Measurements from ENCODE around the gene CCDC78. TPM values are rescaled to one million over a fixed set of nuclear protein-coding genes. Genes with fewer than 3 reads are reported as not detected.

The CCDC78 gene
- total and polyA plus RNA-seq, 2 donors (not counting 3 experiments of a cell fraction or from before 2014, with no cell fraction given), result 0.50 to 1.3 TPM

DNA sequence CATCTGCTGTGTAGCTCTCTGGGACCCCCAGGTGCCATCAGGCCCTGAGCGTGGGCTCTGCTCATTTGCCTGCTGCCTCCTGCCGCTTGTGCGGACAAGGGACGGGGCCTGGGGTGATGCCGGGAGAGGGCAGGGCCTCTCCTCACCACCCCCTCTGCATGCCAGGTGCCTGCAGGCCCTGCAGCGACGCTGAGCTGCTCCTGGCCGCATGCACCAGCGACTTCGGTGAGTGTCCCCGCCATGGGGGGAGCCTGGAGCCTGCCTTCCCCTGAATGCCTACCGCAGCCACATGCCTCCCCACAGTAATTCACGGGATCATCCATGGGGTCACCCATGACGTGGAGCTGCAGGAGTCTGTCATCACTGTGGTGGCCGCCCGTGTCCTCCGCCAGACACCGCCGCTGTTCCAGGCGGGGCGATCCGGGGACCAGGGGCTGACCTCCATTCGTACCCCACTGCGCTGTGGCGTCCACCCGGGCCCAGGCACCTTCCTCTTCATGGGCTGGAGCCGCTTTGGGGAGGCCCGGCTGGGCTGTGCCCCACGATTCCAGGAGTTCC lies 9.4 kb downstream of the CCDC78 start:
- Histone ChIP-seq H3K27ac (ENCODE audit: insufficient read depth, low read depth, low read length) (no peak overlapping the region), H3K36me3 (ENCODE audit: control insufficient read depth in 2 of 2, extremely low read depth in 1 of 2, insufficient read depth in 2 of 2, low read length in 2 of 2) (no peaks in the 10 kb centered on the region), H4K20me1 (replicated peaks; ENCODE audit: control insufficient read depth, extremely low read depth, insufficient read depth, low read length) (no peaks in the 10 kb centered on the region), H3K4me3 (replicated peaks in 1 of 3; ENCODE audit: insufficient read depth in 1 of 3, low read depth in 1 of 3, low read length in 3 of 3) (no peak overlapping the region), H3K4me2 (ENCODE audit: insufficient read depth, low read length) (no peak overlapping the region), H3K79me2 (ENCODE audit: control insufficient read depth, insufficient read depth, low read length) (no peaks in the 10 kb centered on the region), H3K9ac (replicated peaks; ENCODE audit: extremely low read depth, insufficient read depth, low read length) (no peak overlapping the region), H2AFZ (ENCODE audit: low read depth, low read length) (no peak overlapping the region), H3K4me1 (ENCODE audit: control insufficient read depth, extremely low read depth, insufficient read depth, low read length) (peaks cover 23% of the 10 kb centered on the region), H3K27me3 (ENCODE audit: control insufficient read depth in 2 of 2, insufficient read depth in 2 of 2, low read length in 2 of 2) (no peaks in the 10 kb centered on the region), H3K9me3 (replicated peaks; ENCODE audit: control insufficient read depth, insufficient read depth, low read length) (no peaks in the 10 kb centered on the region), H3K9me1 (replicated peaks; ENCODE audit: control insufficient read depth, extremely low read depth, insufficient read depth, low read length) (no peaks in the 10 kb centered on the region)
- DNase-seq (ENCODE audit: low read depth, low spot score) (no peak), FAIRE-seq (no peak)
- ChIA-PET POLR2A (no interaction called here), CTCF (interaction anchor here (1.0 to 2.6 kb wide), 6 partner anchors 9 to 340 kb away, joined by 3 to 34 read pairs (median 8); partner anchors contain the start of genes CCDC78 and HAGHL)
- intact Hi-C loops (cut with micrococcal nuclease) (no loop called here), dilution Hi-C loops (cut with MboI; ENCODE audit: extremely low pct_ligation_motif_present, low sequenced_read_pairs) (no loop called here)
- BruUV-seq (replicated peaks), result no TSS peak
- TF ChIP-seq POLR2A (IDR thresholded peaks at IDR 0.05; ENCODE audit: low read depth, low read length), result no peak
- no peak for TF ChIP-seq MYC (IDR thresholded peaks at IDR 0.05; ENCODE audit: low read depth, low read length)
- TF ChIP-seq GATA2 (IDR thresholded peaks at IDR 0.05; ENCODE audit: insufficient read depth, insufficient read length, low read depth, low read length), result no peak
- TF ChIP-seq EZH2 (IDR thresholded peaks at IDR 0.05; ENCODE audit: borderline replicate concordance, low read depth, low read length, severe bottlenecking), result no peak
- no peak for TF ChIP-seq POLR2AphosphoS5 (IDR thresholded peaks at IDR 0.05; ENCODE audit: insufficient read depth, low read depth, low read length)

DNA sequence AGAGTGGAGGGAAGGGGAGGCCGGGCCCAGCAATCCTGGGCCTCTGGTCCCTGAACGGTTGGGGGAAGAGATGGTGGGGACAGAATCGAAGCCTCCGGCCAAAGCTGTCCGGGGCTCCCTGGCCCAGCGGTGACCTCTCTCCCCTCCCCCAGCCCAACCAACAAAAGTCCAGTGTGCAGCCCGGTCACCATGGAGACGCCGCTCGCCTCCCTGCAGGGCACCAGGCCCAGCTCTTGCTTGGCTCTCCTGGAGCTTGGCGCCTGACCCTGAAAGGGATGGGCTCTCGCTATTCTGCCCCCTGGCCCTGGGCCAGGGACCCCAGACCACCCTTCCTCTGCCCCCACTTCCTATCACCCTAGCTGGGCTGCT lies 10.1 kb downstream of the CCDC78 start:
- Histone ChIP-seq H3K4me3 (replicated peaks in 1 of 3; ENCODE audit: insufficient read depth in 1 of 3, low read depth in 1 of 3, low read length in 3 of 3) (no peak overlapping the region), H2AFZ (ENCODE audit: low read depth, low read length) (no peak overlapping the region), H3K9ac (replicated peaks; ENCODE audit: extremely low read depth, insufficient read depth, low read length) (no peak overlapping the region), H3K4me2 (ENCODE audit: insufficient read depth, low read length) (no peak overlapping the region), H3K27me3 (ENCODE audit: control insufficient read depth in 2 of 2, insufficient read depth in 2 of 2, low read length in 2 of 2) (no peaks in the 10 kb centered on the region), H3K4me1 (ENCODE audit: control insufficient read depth, extremely low read depth, insufficient read depth, low read length) (peaks cover 18% of the 10 kb centered on the region), H3K79me2 (ENCODE audit: control insufficient read depth, insufficient read depth, low read length) (no peaks in the 10 kb centered on the region), H3K9me1 (replicated peaks; ENCODE audit: control insufficient read depth, extremely low read depth, insufficient read depth, low read length) (no peaks in the 10 kb centered on the region), H4K20me1 (replicated peaks; ENCODE audit: control insufficient read depth, extremely low read depth, insufficient read depth, low read length) (no peaks in the 10 kb centered on the region), H3K36me3 (ENCODE audit: control insufficient read depth in 2 of 2, extremely low read depth in 1 of 2, insufficient read depth in 2 of 2, low read length in 2 of 2) (no peaks in the 10 kb centered on the region), H3K27ac (ENCODE audit: insufficient read depth, low read depth, low read length) (no peak overlapping the region), H3K9me3 (replicated peaks; ENCODE audit: control insufficient read depth, insufficient read depth, low read length) (no peaks in the 10 kb centered on the region)
- dilution Hi-C loops (cut with MboI; ENCODE audit: extremely low pct_ligation_motif_present, low sequenced_read_pairs), result no loop called here
- ChIA-PET POLR2A (no interaction called here), CTCF (interaction anchor here (0.9 to 2.6 kb wide), 9 partner anchors 10 to 341 kb away, joined by 3 to 34 read pairs (median 7); partner anchors contain the start of genes CCDC78, CHTF18, CIAO3 and HAGHL)
- TF ChIP-seq GATA2 (IDR thresholded peaks at IDR 0.05; ENCODE audit: insufficient read depth, insufficient read length, low read depth, low read length) (no peak), POLR2AphosphoS5 (IDR thresholded peaks at IDR 0.05; ENCODE audit: insufficient read depth, low read depth, low read length) (no peak), POLR2A (IDR thresholded peaks at IDR 0.05; ENCODE audit: low read depth, low read length) (no peak), FOS (IDR thresholded peaks at IDR 0.05; ENCODE audit: borderline replicate concordance, insufficient read depth, low read length) (no peak), MYC (IDR thresholded peaks at IDR 0.05; ENCODE audit: low read depth, low read length) (no peak), JUN (IDR thresholded peaks at IDR 0.05; ENCODE audit: borderline replicate concordance, insufficient read depth, insufficient read length, low read depth) (no peak), EZH2 (IDR thresholded peaks at IDR 0.05; ENCODE audit: borderline replicate concordance, low read depth, low read length, severe bottlenecking) (no peak)
- TF ChIP-seq, protein P1, sequence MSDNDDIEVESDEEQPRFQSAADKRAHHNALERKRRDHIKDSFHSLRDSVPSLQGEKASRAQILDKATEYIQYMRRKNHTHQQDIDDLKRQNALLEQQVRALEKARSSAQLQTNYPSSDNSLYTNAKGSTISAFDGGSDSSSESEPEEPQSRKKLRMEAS (IDR thresholded peaks at IDR 0.05; ENCODE audit: insufficient read depth, insufficient read length), result no peak
- TF ChIP-seq, protein P2, sequence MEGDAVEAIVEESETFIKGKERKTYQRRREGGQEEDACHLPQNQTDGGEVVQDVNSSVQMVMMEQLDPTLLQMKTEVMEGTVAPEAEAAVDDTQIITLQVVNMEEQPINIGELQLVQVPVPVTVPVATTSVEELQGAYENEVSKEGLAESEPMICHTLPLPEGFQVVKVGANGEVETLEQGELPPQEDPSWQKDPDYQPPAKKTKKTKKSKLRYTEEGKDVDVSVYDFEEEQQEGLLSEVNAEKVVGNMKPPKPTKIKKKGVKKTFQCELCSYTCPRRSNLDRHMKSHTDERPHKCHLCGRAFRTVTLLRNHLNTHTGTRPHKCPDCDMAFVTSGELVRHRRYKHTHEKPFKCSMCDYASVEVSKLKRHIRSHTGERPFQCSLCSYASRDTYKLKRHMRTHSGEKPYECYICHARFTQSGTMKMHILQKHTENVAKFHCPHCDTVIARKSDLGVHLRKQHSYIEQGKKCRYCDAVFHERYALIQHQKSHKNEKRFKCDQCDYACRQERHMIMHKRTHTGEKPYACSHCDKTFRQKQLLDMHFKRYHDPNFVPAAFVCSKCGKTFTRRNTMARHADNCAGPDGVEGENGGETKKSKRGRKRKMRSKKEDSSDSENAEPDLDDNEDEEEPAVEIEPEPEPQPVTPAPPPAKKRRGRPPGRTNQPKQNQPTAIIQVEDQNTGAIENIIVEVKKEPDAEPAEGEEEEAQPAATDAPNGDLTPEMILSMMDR (IDR thresholded peaks at IDR 0.05; ENCODE audit: extremely low read depth in 1 of 2, insufficient read depth in 1 of 2, low read depth in 1 of 2, low read length in 2 of 2), result no peak
- FAIRE-seq, result no peak
- no peak for DNase-seq (ENCODE audit: low read depth, low spot score)
- intact Hi-C loops (cut with micrococcal nuclease), result no loop called here
- no TSS peak for BruUV-seq (replicated peaks)
